MM.1S (cell line): ENCODE data around the gene CABP4.

Experiments
- EZH2 ChIP-seq: fragments of 300-600 bp; sonication (generic); optimal IDR thresholded peaks from 2 replicates; pipeline ENCODE3; 2017; ENCODE audit warnings: low read depth, mild to moderate bottlenecking, antibody characterized with exemption, low read length, mixed read lengths
- TF ChIP-seq, protein P1 (sequence below): fragments of 300-600 bp; sonication (generic); IDR thresholded peaks from 2 replicates; pipeline ENCODE4 v1.5.1; 2016; ENCODE audit warnings: antibody characterized with exemption, low read length, mixed read lengths

DNA sequence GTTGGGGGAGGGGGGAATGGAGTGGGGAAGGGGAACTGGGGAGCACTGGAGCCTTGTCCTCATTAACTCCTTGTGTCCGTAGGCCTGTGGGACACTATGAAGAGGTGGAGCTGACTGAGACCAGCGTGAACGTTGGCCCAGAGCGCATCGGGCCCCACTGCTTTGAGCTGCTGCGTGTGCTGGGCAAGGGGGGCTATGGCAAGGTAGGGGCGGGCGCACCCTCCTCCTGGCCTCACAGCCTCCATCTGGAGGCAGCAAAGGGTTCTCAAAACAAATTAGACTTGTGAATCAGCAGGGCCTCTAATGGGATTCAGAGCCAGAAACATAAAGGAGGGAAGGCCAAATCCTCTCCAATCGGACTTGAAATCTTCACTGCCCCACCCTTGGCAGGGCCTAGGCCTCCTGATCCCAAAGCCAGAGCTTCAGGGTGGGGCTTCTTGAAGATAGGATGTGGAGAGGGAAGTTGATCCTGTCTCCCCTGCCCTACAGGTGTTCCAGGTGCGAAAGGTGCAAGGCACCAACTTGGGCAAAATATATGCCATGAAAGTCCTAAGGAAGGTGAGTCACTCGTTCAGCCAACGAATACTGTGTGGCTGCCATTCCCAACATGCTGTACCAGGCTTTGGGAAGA, 26.0 kb upstream of the CABP4 start:
- no peak for TF ChIP-seq EZH2
- TF ChIP-seq, protein P1, sequence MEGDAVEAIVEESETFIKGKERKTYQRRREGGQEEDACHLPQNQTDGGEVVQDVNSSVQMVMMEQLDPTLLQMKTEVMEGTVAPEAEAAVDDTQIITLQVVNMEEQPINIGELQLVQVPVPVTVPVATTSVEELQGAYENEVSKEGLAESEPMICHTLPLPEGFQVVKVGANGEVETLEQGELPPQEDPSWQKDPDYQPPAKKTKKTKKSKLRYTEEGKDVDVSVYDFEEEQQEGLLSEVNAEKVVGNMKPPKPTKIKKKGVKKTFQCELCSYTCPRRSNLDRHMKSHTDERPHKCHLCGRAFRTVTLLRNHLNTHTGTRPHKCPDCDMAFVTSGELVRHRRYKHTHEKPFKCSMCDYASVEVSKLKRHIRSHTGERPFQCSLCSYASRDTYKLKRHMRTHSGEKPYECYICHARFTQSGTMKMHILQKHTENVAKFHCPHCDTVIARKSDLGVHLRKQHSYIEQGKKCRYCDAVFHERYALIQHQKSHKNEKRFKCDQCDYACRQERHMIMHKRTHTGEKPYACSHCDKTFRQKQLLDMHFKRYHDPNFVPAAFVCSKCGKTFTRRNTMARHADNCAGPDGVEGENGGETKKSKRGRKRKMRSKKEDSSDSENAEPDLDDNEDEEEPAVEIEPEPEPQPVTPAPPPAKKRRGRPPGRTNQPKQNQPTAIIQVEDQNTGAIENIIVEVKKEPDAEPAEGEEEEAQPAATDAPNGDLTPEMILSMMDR = no peak
